ENCODE data around the gene CARD14.

Gene CARD14

GRCh38 chr17:80219013-80219762, 49.4 kb downstream of the CARD14 start:
- H2AFZ ChIP-seq (ENCODE audit: low read depth, low read length), result no peak overlapping the region
- 34% methylated on average over 15 of the region's 15 CpGs for WGBS
- H3K23ac ChIP-seq (ENCODE audit: low read length in 2 of 2), result no peak overlapping the region
- peaks cover 50 to 61% of the 10 kb centered on the region in 2 experiments for H3K36me3 ChIP-seq (ENCODE audit: control insufficient read depth in 1 of 2, insufficient read depth in 2 of 2, low read depth in 1 of 2, low read length in 2 of 2)
- H4K8ac ChIP-seq (ENCODE audit: low read length), result peak overlapping the region; percentile 90
- peak overlapping the region; percentile 9 to 97 for H3K4ac ChIP-seq (ENCODE audit: low read depth in 1 of 2, low read length in 2 of 2)
- H3K27ac ChIP-seq (ENCODE audit: low read length, poor library complexity, severe bottlenecking), result peak overlapping the region; percentile 63
- no peaks in the 10 kb centered on the region for H3K27me3 ChIP-seq (ENCODE audit: control insufficient read depth in 1 of 2, insufficient read depth in 1 of 2, low read length in 2 of 2)
- peak overlapping the region; percentile 26 to 44 for H2BK12ac ChIP-seq (ENCODE audit: low read length in 2 of 2)
- peaks cover 42% of the 10 kb centered on the region for H3K79me1 ChIP-seq (replicated peaks; ENCODE audit: low read length, poor library complexity, severe bottlenecking)
- no peaks in the 10 kb centered on the region for H3K9me3 ChIP-seq (ENCODE audit: control insufficient read depth, low read length)
- H2BK15ac ChIP-seq (ENCODE audit: low read depth, poor library complexity, severe bottlenecking), result no peak overlapping the region
- H2BK120ac ChIP-seq (ENCODE audit: low read depth, low read length), result peak overlapping the region; percentile 81
- peaks cover 21% of the 10 kb centered on the region for H3K4me1 ChIP-seq (ENCODE audit: control insufficient read depth, insufficient read depth, low read depth, low read length)
- H3K4me3 ChIP-seq (ENCODE audit: insufficient read depth in 1 of 2, low read depth in 1 of 2, low read length in 2 of 2), result peak overlapping the region; percentile 81 to 97
- peak overlapping the region; percentile 95 for H4K91ac ChIP-seq (ENCODE audit: low read length)
- H2BK5ac ChIP-seq (ENCODE audit: low read depth, low read length, poor library complexity, severe bottlenecking), result no peak overlapping the region
- H3K4me2 ChIP-seq (ENCODE audit: low read length, poor library complexity, severe bottlenecking), result peak overlapping the region; percentile 97
- peak overlapping the region; percentile 28 to 92 for H3K18ac ChIP-seq (ENCODE audit: low read depth in 1 of 2, low read length in 2 of 2)
- no peak overlapping the region for H3K14ac ChIP-seq (ENCODE audit: low read length in 2 of 2)
- peak overlapping the region; percentile 98 for H3K9ac ChIP-seq (ENCODE audit: low read length)
- DNase-seq, result peak; percentile 88
- peak overlapping the region; percentile 34 for H2AK5ac ChIP-seq (ENCODE audit: low read length, severe bottlenecking)

GRCh38 chr17:80219763-80220053, 49.9 kb downstream of the CARD14 start:
- peak overlapping the region; percentile 58 to 92 for H3K18ac ChIP-seq (ENCODE audit: low read depth in 1 of 2, low read length in 2 of 2)
- peak overlapping the region; percentile 97 for H3K4me2 ChIP-seq (ENCODE audit: low read length, poor library complexity, severe bottlenecking)
- H4K91ac ChIP-seq (ENCODE audit: low read length), result peak overlapping the region; percentile 95
- H2BK15ac ChIP-seq (ENCODE audit: low read depth, poor library complexity, severe bottlenecking), result peak overlapping the region; percentile 90
- H3K4me1 ChIP-seq (ENCODE audit: control insufficient read depth, insufficient read depth, low read depth, low read length), result peaks cover 21% of the 10 kb centered on the region
- H4K8ac ChIP-seq (ENCODE audit: low read length), result peak overlapping the region; percentile 90
- no peak overlapping the region for H2AK5ac ChIP-seq (ENCODE audit: low read length, severe bottlenecking)
- peak overlapping the region; percentile 90 to 96 for H3K14ac ChIP-seq (ENCODE audit: low read length in 2 of 2)
- no peaks in the 10 kb centered on the region for H3K9me3 ChIP-seq (ENCODE audit: control insufficient read depth, low read length)
- peak overlapping the region; percentile 81 to 97 for H3K4me3 ChIP-seq (ENCODE audit: insufficient read depth in 1 of 2, low read depth in 1 of 2, low read length in 2 of 2)
- peaks cover 43% of the 10 kb centered on the region for H3K79me1 ChIP-seq (replicated peaks; ENCODE audit: low read length, poor library complexity, severe bottlenecking)
- no peak overlapping the region for H2BK5ac ChIP-seq (ENCODE audit: low read depth, low read length, poor library complexity, severe bottlenecking)
- peak overlapping the region; percentile 98 for H3K9ac ChIP-seq (ENCODE audit: low read length)
- H2BK12ac ChIP-seq (ENCODE audit: low read length in 2 of 2), result peak overlapping the region; percentile 11 to 85
- peak overlapping the region; percentile 21 for H2AFZ ChIP-seq (ENCODE audit: low read depth, low read length)
- no peak for DNase-seq
- H3K4ac ChIP-seq (ENCODE audit: low read depth in 1 of 2, low read length in 2 of 2), result peak overlapping the region; percentile 9 to 97
- peak overlapping the region in 1 of 2 experiments; percentile 78 for H3K23ac ChIP-seq (ENCODE audit: low read length in 2 of 2)
- 1% methylated on average over 5 of the region's 5 CpGs for WGBS
- H3K27me3 ChIP-seq (ENCODE audit: control insufficient read depth in 1 of 2, insufficient read depth in 1 of 2, low read length in 2 of 2), result no peaks in the 10 kb centered on the region
- peak overlapping the region; percentile 63 for H3K27ac ChIP-seq (ENCODE audit: low read length, poor library complexity, severe bottlenecking)
- H2BK120ac ChIP-seq (ENCODE audit: low read depth, low read length), result peak overlapping the region; percentile 81
- H3K36me3 ChIP-seq (ENCODE audit: control insufficient read depth in 1 of 2, insufficient read depth in 2 of 2, low read depth in 1 of 2, low read length in 2 of 2), result peaks cover 46 to 58% of the 10 kb centered on the region in 2 experiments

- H3K4me1 ChIP-seq (ENCODE audit: control insufficient read depth, insufficient read depth, low read depth, low read length), result peaks cover 22% of the 10 kb centered on the region
- H2AFZ ChIP-seq (ENCODE audit: low read depth, low read length), result peak within 1 kb of the TSS; percentile 21
- H3K79me1 ChIP-seq (replicated peaks; ENCODE audit: low read length, poor library complexity, severe bottlenecking), result peaks cover 44% of the 10 kb centered on the region
- peak; percentile 73 for DNase-seq
- H2BK12ac ChIP-seq (ENCODE audit: low read length in 2 of 2), result peak within 1 kb of the TSS; percentile 26 to 85
- peak within 1 kb of the TSS; percentile 95 for H4K91ac ChIP-seq (ENCODE audit: low read length)
- H2BK15ac ChIP-seq (ENCODE audit: low read depth, poor library complexity, severe bottlenecking), result peak within 1 kb of the TSS; percentile 97
- H3K23ac ChIP-seq (ENCODE audit: low read length in 2 of 2), result peak within 1 kb of the TSS; percentile 27 to 78
- H3K36me3 ChIP-seq (ENCODE audit: control insufficient read depth in 1 of 2, insufficient read depth in 2 of 2, low read depth in 1 of 2, low read length in 2 of 2), result peaks cover 41 to 58% of the 10 kb centered on the region in 2 experiments
- H3K4ac ChIP-seq (ENCODE audit: low read depth in 1 of 2, low read length in 2 of 2), result peak within 1 kb of the TSS; percentile 42 to 97
- peak within 1 kb of the TSS; percentile 83 to 92 for H3K18ac ChIP-seq (ENCODE audit: low read depth in 1 of 2, low read length in 2 of 2)
- H3K27ac ChIP-seq (ENCODE audit: low read length, poor library complexity, severe bottlenecking), result peak within 1 kb of the TSS; percentile 63
- H4K8ac ChIP-seq (ENCODE audit: low read length), result peak within 1 kb of the TSS; percentile 90
- peak within 1 kb of the TSS; percentile 98 for H3K9ac ChIP-seq (ENCODE audit: low read length)
- H3K4me2 ChIP-seq (ENCODE audit: low read length, poor library complexity, severe bottlenecking), result peak within 1 kb of the TSS; percentile 97
- H2BK5ac ChIP-seq (ENCODE audit: low read depth, low read length, poor library complexity, severe bottlenecking), result peak within 1 kb of the TSS; percentile 63
- no peaks in the 10 kb centered on the region for H3K9me3 ChIP-seq (ENCODE audit: control insufficient read depth, low read length)
- no peaks in the 10 kb centered on the region for H3K27me3 ChIP-seq (ENCODE audit: control insufficient read depth in 1 of 2, insufficient read depth in 1 of 2, low read length in 2 of 2)
- H2AK5ac ChIP-seq (ENCODE audit: low read length, severe bottlenecking), result peak within 1 kb of the TSS; percentile 34
- H3K4me3 ChIP-seq (ENCODE audit: insufficient read depth in 1 of 2, low read depth in 1 of 2, low read length in 2 of 2), result peak within 1 kb of the TSS; percentile 81 to 97
- H3K14ac ChIP-seq (ENCODE audit: low read length in 2 of 2), result peak within 1 kb of the TSS; percentile 90 to 96
- under 1% methylated on average over 56 of the region's 77 CpGs for WGBS
- H2BK120ac ChIP-seq (ENCODE audit: low read depth, low read length), result peak within 1 kb of the TSS; percentile 81
Observed at GRCh38 chr17:80220054-80220735, 50.4 kb downstream of the CARD14 start, which contains the start of the genes SGSH and SLC26A11. Gene SGSH, minus strand, starts transcription at chr17:80220333. Its CDS starts 20 bp downstream, at chr17:80220313. Gene SLC26A11, plus strand, starts transcription at chr17:80220427. Its CDS starts 1,134 bp downstream, at chr17:80221561.

GRCh38 chr17:80220736-80221215, 50.9 kb downstream of the CARD14 start:
- H3K36me3 ChIP-seq (ENCODE audit: control insufficient read depth in 1 of 2, insufficient read depth in 2 of 2, low read depth in 1 of 2, low read length in 2 of 2), result peaks cover 37 to 57% of the 10 kb centered on the region in 2 experiments
- no peak overlapping the region for H3K23ac ChIP-seq (ENCODE audit: low read length in 2 of 2)
- peak overlapping the region; percentile 63 for H2BK5ac ChIP-seq (ENCODE audit: low read depth, low read length, poor library complexity, severe bottlenecking)
- H3K4me3 ChIP-seq (ENCODE audit: insufficient read depth in 1 of 2, low read depth in 1 of 2, low read length in 2 of 2), result peak overlapping the region; percentile 81 to 97
- H3K4me2 ChIP-seq (ENCODE audit: low read length, poor library complexity, severe bottlenecking), result peak overlapping the region; percentile 88
- DNase-seq, result peak; percentile 28
- 1% methylated on average over 33 of the region's 41 CpGs for WGBS
- peak overlapping the region; percentile 67 for H2BK120ac ChIP-seq (ENCODE audit: low read depth, low read length)
- no peak overlapping the region for H2AK5ac ChIP-seq (ENCODE audit: low read length, severe bottlenecking)
- H3K4me1 ChIP-seq (ENCODE audit: control insufficient read depth, insufficient read depth, low read depth, low read length), result peaks cover 23% of the 10 kb centered on the region
- H3K9ac ChIP-seq (ENCODE audit: low read length), result peak overlapping the region; percentile 98
- H4K8ac ChIP-seq (ENCODE audit: low read length), result peak overlapping the region; percentile 35
- H3K27ac ChIP-seq (ENCODE audit: low read length, poor library complexity, severe bottlenecking), result no peak overlapping the region
- peak overlapping the region; percentile 4 to 21 for H3K18ac ChIP-seq (ENCODE audit: low read depth in 1 of 2, low read length in 2 of 2)
- peak overlapping the region in 1 of 2 experiments; percentile 42 for H3K4ac ChIP-seq (ENCODE audit: low read depth in 1 of 2, low read length in 2 of 2)
- H2AFZ ChIP-seq (ENCODE audit: low read depth, low read length), result peak overlapping the region; percentile 7
- no peak overlapping the region for H2BK12ac ChIP-seq (ENCODE audit: low read length in 2 of 2)
- no peaks in the 10 kb centered on the region for H3K9me3 ChIP-seq (ENCODE audit: control insufficient read depth, low read length)
- H3K14ac ChIP-seq (ENCODE audit: low read length in 2 of 2), result peak overlapping the region in 1 of 2 experiments; percentile 21
- no peaks in the 10 kb centered on the region for H3K27me3 ChIP-seq (ENCODE audit: control insufficient read depth in 1 of 2, insufficient read depth in 1 of 2, low read length in 2 of 2)
- peaks cover 44% of the 10 kb centered on the region for H3K79me1 ChIP-seq (replicated peaks; ENCODE audit: low read length, poor library complexity, severe bottlenecking)
- H4K91ac ChIP-seq (ENCODE audit: low read length), result no peak overlapping the region
- H2BK15ac ChIP-seq (ENCODE audit: low read depth, poor library complexity, severe bottlenecking), result peak overlapping the region; percentile 97
